Inferior parietal cortex (tissue), 1 donor: ENCODE measurements around the gene SERPINB6.
"Not testable (repeated sequence)": the region's sequence is repeated elsewhere in the genome, so short reads cannot be mapped to it uniquely, and the experiment has no call there.

ENCODE experiments used
- DNase-seq: peaks from one replicate; pipeline ENCODE4 v3.0.0-alpha.2; 2016; ENCODE audit errors: extremely low spot score

SERPINB6 gene

DNA sequence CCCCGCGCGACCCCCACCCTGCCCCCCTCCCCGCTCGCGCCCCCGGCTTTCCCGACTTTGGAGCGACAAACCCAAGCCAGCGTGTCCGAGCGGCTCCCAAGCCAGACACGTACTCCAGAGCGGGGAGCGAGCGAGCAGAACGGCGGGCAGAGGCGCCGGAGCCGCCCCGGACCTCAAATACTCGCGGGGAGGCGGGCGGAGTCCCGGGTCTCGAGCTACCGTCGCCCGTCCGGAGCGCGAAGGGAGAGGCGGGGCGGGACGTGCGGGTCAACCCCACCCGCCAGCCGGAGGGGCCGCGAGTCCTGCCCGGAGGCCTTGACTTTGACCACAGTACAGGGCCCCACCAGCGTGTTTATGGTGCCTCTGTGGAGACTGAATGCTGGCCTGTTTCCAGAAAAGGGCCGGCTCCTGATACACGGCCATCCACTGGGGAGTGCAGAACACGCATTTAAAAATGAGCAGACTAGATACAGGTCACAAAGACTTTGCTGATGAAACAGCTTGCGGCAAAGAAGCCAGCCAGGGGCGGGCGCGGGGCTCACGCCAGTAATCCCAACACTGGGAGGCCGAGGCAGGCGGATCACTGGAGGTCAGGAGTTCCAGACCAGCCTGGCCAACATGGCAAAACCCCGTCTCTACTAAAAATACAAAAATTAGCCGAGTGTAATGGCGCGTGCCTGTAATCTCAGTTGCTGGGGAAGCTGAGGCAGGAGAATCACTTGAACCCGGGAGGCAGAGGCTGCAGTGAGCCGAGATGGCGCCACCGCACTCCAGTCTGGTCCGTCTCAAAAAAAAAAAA is at the start of gene SERPINB6:
SERPINB6 (minus strand) TSS at position 148 of the 799 bp plus-strand sequence. CDS start 12,235 bp downstream, outside the sequence.
- DNase-seq = peak; percentile 77

DNA sequence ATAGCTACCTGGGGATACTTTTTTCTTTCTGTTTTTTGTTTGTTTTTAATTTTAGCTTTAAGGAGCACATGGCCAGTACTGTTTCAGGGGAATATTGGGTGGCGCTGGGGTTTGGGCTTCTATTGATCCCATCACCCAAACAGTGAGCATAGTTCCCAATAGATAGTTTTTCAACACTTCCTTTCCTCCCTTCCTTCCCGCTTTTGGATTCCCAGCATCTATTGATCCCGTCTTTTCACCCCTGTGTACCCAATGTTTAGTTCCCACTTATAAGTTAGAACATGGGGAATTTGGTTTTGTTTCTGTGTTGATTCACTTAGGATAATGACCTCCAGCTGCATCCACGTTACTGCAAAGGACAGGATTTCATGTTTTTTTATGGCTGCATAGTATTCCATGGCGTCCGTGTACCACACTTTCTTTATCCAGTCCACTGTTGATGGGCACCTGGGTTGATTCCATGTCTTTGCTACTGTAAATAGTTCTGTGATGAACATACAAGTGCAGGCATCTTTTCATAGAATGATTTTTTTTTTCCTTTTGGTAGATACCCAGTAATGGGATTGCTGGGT is 48.5 kb upstream of the SERPINB6 start:
- DNase-seq = no peak

DNA sequence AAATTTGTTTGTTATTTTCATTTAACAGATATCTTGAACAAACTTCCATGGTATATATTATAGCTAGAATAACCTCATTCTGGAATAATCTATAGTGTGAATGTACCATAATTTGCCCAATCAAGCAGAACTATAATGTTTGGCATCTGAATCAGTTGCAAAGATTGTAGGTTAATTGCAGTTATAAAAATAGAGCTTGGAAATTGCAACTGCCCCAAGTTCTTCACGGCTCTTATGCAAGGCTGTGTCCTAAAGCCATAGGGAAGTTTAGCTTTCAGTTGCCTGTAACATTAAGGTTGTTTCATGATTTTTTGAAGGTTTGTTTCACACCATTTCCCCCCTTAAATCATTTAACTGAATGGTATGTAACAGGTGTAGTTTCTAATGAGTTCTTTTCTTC is 47.7 kb upstream of the SERPINB6 start:
- no peak for DNase-seq

DNA sequence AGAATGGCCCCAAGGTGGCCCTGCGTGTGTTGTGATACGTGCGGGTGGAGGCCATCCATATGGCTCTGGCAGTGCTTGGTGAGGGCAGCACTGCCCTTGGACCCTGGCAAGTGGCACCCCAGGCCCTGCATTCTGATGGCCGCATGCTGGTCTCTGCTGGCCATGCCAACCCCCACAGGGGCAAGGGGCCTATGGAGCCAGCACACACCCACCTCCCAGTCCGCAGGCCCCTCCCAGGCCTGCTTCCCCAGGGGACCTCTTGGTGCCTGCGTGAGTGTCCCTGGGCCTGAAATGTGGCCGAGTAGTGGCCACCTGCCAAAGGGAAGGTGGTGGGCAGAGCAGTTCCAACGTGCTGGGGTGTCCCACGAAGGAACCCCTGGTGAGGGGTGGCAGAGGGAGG is 45.9 kb upstream of the SERPINB6 start:
- DNase-seq = no peak

DNA sequence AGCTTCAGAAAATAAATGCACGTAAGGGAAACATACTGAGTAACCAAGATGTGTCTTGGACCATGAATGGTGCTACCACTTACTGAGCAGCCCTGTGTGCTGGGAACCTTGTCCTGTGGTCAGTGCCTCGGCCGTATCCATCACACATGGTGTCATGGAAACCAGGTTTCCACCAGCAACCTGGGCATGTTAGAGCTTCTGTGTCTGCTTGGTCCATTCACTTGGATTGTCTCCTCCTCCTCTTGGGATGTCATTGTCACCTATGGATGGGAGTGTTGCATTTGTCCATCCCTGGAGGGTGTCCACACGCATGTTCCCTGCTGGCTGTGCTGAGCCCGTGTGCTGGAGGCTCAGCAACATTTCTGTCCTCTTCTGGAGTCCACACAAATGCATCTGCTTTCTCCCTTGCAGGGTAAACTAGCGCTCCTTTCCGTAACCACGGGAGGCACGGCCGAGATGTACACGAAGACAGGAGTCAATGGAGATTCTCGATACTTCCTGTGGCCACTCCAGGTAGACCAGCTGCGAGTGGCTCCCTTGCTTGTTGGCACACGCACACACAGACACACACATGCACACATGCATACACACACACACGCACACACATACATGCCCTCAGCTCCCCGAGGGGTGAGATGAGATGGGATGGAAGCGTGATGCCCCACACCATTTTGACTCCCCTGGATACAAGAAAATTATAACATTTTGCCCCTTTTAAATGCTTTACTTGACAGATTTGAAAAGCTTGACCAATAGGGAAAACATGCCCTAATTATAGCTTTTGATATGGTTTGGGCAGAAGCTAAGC is 45.3 kb upstream of the SERPINB6 start:
- no peak for DNase-seq

DNA sequence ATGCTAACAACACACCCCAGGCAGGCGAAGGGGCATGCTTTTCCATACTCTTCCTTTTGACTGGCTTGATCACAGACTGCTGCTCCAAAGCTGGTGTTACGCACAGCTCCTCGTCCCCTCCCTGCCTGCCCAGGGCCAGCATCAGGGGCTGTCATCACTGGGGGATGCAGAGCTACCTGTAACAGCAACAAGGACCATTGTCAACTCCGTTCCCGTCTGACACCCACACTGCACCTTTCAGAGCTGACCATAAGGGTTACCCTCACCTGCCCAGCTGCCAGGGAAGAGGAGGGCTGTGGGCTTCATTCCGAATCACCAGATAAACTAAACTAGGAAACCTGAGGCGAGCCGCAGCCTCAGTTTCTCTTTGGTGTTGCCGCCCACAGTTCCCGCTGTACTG is 43.8 kb upstream of the SERPINB6 start:
- DNase-seq = no peak

DNA sequence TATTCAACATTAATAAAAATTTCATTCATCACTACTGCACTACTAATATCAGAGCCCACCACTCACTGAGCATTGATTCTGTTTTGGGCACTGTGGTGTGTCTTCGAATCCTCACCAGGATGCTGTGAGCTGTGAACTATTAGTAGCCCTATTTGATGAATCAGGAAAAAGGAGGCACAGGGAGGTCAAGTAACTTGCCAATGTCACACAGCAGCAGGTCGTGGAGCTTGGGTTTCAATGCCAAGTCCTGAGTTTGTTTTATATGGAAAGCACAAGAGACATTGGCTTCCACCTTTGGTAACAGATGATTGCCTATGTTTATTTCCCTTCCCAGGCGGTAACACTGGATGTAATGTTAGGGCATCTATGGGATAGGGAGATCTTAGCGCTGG is 43.3 kb upstream of the SERPINB6 start:
- DNase-seq = no peak

DNA sequence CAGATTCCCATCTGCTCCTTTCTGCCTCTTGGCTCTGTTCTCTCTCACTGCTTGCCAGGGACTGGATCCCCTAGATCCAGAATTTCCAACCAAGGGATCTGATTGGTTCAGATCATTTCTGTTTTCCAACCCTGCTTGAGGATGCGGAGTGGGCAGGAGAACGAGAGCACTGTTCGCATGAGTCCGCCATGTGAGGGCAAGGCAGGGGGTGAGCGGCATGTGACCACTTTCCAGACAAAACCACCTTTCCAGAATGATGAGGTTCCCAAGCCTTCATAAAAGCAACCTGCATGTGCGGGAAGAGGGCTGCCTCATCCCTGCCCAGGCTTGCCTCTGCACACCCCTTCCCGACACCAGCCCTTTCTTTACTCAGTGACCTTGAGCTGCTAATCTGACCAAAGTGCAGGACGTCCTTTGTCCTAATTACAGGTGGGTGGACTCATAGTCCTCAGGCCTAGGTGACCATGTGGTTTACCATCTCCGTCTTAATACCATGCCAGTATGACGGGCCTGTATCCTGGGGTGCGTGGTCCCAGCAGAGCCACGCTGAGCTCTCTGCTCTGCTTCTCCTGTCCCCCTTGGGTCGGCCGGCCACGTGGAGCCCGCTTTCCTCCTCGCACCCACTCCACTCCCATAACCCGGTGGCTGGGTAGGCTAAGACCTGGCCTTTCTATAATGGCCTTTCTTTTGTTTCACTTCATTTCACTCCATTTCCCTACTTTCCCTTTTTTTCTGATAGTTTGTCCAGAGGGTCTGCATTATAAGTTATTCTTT is 42.7 kb upstream of the SERPINB6 start:
- DNase-seq = no peak

DNA sequence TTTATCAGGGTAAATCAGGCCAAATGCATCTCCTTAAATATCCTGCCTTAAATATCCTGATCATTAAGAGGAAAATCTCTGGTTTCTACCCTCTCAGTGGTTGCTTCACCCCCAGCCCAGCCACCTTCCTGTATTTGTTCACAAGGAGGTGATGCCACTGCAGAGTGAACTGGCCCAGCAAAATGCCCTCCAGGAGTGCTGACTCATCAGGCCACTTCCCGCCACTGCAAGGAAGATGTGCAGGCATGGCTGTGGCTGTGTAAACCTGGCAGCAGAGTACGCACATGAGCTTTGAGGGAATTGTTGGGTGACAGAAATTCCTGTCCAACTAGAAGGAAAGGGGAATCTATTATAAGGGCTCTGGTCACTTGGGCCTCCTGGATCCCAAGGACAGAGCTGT is 42.1 kb upstream of the SERPINB6 start:
- DNase-seq = no peak

DNA sequence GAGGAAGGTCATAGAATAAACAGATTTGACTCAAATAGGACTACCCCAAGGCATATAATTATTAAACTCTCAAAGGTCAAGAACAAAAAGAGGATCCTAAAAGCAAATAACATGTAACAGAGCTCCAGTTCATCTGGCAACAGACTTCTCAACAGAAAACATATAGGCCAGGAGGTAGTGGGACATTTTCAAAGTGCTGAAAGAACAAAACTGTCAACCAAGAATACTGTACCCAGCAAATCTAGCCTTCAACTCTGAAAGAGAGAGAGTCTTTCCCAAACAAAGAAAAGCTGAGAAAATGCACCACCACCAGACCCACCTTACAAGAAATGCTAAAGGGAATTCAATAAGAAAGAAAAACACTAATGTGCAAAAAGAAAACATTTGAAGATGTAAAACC is 40.2 kb upstream of the SERPINB6 start:
- no peak for DNase-seq

DNA sequence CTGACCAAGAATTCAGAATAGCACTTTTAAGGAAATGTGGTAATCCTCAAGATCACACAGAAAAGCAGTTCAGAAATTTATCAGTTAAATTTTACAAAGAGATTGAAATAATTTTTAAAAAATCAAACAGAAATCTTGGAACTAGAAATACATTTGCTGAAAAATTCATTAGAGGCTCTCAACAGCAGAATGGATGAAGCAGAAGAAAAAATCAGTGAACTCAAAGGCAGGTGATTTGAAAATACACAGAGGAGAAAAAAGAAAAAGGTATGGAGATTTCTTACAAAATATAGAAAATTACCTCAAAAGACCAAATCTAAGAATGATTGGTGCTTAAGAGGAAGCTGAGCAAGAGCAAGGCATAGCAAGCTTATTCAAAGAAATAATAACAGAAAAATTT is 39.8 kb upstream of the SERPINB6 start:
- DNase-seq = no peak

DNA sequence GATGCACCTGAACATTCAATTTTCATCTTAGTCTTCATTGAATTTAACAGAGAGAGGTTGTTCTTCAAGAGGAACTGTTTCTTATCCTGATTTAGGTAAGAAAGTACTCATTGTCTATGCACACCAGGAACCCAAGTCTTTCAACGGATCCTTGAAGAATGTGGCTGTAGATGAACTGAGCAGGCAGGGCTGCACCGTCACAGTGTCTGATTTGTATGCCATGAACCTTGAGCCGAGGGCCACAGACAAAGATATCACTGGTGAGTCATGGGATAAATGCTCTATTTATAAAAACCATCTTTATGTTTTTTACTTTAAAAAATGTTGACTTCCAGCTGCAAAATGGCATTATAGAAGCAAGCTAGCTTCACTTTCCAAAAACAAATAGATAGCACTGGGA is 38.6 kb upstream of the SERPINB6 start:
- DNase-seq = no peak

DNA sequence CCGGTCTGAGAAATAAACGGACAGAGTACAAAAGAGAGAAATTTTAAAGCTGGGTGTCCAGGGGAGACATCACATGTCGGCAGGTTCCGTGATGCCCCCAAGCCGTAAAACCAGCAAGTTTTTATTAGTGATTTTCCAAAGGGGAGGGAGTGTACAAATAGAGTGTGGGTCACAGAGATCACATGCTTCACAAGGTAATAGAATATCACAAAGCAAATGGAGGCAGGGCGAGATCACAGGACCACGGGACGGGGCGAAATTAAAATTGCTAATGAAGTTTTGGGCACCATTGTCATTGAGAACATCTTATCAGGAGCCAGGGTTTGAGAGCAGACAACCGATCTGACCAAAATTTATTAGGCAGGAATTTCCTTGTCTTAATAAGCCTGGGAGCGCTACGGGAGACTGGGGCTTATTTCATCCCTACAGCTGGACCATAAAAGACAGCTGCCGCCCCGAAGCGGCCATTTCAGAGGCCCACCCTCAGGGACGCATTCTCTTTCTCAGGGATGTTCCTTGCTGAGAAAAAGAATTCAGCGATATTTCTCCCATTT is 37.4 kb upstream of the SERPINB6 start:
- not testable (repeated sequence) for DNase-seq

DNA sequence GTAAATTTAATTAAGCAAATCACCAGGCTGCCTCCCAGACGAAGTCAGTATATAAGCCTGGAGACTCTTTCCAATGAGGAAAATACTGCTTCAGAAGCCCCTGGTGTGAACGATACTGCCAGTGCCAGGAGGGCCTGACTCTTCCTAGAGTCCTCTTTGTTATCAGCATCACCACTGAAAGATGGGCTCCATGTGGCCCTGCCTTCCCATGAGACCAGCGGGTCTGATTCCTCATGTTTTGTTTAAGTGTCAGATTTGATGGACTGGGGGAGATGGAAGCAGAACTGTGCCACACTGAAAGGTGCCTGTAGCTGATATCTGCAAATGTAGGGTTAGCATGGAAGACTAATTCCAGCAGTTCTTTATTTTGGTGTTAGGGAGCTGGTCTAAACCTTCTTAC is 36.2 kb upstream of the SERPINB6 start:
- DNase-seq = no peak

DNA sequence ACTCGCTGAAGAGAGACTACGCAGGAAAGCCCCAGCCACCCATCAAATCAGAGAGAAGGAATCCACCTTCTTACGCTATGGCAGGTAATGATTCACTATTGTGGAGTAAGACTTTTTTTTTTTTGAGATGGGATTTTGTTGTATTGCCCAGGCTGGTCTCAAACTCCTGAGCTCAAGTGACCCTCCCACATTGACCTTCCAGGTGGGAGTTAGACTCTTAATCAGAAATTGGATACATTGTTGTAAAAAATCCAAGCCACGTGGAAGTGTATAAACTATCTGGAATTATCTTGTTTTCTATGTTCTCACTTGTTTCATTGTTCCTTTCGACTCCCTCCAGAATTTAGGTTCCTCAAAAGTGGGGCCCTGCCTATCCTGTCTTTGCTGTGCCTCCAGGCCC is 35.1 kb upstream of the SERPINB6 start:
- no peak for DNase-seq

DNA sequence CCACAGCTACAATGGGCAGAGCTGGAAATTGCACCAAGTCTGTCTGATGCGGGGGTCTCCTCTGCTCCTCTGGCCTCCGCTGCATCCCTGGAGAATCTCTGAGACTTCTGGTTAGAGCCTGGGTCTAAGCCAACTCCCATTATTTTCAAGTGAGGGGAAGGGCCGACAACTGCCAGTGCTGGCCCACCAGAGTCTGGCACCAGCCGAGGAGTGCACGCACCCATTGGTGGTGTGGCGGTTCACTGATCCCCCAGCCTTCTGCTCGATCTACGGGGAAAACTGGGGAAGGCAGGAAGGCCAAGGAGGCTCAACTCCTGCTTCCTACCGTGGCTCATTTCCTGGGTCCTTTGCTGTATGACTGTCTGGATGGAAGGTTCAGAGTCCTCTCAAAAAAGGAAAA is 34.5 kb upstream of the SERPINB6 start:
- DNase-seq = no peak

DNA sequence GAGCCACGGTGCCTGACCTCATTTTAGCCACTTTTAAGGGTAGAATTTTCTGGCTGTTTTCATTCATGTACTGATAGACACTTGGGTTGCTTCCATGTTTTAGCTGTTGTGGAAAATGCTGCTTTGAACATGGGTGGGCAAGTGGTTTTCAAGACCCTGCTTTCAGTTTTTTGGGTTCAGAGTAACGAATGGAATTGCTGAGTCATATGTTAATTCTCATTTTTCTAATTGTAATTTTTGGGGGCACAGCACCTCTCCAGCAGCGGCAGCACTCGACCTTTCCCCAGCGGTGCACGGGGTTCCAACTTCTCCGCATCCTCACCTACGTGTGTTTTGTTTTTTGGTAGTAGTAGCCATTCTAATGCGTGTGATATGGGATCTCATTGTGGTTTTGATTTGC is 33.7 kb upstream of the SERPINB6 start:
- no peak for DNase-seq

DNA sequence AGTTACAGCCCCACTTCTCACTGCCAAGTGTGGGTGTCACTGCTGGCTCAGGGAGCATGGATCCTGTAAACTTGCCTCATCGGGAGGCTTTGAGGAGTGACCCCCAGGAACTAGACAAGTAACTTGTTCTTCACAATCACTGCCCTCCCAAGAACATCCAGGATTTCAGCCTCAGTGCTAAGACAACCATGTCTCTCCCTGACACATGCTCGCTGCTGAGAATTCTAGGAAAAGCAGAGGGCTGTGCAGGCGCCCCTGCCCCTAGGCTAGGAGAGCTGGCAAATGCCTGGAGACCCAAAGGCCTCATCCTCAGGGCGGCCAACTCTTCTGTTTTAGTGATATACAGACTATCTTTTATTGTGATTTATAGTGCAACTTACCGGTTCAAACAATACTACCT is 31.9 kb upstream of the SERPINB6 start:
- not testable (repeated sequence) for DNase-seq

DNA sequence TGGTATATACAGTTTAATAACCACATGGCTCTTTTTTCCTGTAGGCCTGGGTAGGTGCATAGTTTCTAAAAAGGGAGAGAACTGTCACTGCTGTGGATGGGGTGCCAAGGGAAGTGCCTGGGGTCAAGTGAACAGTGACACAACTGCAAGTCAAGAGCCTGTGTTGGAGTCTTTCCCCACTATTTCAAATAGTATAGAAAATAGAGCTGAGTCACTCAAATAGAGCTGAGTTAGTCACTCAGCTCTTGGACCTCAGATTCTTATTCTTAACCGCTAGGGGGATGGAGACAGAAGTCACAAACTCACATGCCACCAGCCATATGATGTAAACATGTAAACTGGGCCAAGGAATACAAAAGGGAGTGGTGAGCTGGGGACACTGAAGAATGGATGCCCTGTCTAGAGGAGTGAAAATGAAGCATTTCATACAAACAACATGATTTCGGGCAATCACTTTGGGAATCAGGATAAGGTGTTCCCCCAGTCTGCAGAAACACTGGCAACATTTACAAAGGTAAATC is 30.5 kb upstream of the SERPINB6 start:
- peak; percentile 59 for DNase-seq

DNA sequence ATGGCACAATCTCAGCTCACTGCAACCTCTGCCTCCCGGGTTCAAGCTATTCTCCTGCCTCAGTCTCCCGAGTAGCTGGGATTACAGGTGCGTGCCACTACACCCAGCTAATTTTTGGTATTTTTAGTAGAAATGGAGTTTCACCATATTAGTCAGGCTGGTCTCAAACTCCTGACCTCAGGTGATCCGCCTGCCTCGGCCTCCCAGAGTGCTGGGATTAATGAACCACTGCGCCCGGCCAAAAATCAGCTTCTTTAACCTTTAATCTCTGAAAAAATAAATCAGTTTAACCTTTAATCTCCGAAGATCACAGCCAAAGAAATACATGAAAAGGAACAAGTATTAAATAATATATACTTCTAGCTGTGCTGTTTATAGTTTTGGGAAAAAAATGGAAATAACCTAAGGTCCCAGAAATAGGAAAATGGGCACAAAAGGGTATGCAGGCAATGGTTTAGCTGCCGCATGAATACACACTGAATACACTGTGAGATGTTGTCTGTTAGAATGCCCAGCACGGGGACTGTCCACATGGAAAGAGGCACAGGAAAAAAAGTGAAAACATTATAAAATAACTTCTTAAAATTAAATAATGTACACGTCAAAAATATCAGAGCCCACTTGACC is 29.9 kb upstream of the SERPINB6 start:
- no peak for DNase-seq
